ENCODE measurements around the gene MRPL55.

- TF ChIP-seq CTCF (IDR thresholded peaks at IDR 0.05; ENCODE audit: poor library complexity, severe bottlenecking): no peak
- TF ChIP-seq SMC3 (conservative IDR thresholded peaks at IDR 0.05; ENCODE audit: poor library complexity): no peak
- no peak for TF ChIP-seq TAF1 (IDR thresholded peaks at IDR 0.05; ENCODE audit: low read depth)
- no peak for TF ChIP-seq REST (IDR thresholded peaks at IDR 0.05; ENCODE audit: borderline replicate concordance)
- TF ChIP-seq POLR2AphosphoS5 (IDR thresholded peaks at IDR 0.05): no peak
These were observed 11.3 kb upstream of the MRPL55 start for GRCh38 chr1:228120351-228120750.
